PC-3 (cell line): Measurements from ENCODE around the gene CALML6. TPM values are rescaled to one million over a fixed set of nuclear protein-coding genes. Genes with fewer than 3 reads are reported as not detected.

Experiments used
- ATAC-seq: fragments of 200-7000 bp; cut with Tn5 transposase; 2 replicates; pipeline ENCODE4 v1.9.1; 2020; ENCODE audit warnings: mild to moderate bottlenecking, moderate library complexity
- BruUV-seq: library from RNA; stranded (reverse); fragments of 400-500 nt; replicated peaks from 2 replicates; lab custom pipeline; 2021; lab: Mats Ljungman, UMichigan
- CTCF ChIA-PET: fragments of 300-600 bp; sonication (Branson Sonifier 250); formaldehyde crosslinking; loops from one replicate; lab custom pipeline; 2022; ENCODE audit warnings: antibody characterized with exemption; lab: Charles Lee
- POLR2A ChIA-PET: fragments of 300-600 bp; sonication (Branson Sonifier 250); formaldehyde crosslinking; loops from one replicate; lab custom pipeline; 2022; ENCODE audit warnings: antibody characterized with exemption; ENCODE audit not compliant: unreplicated experiment; lab: Charles Lee
- DNase-seq: peaks from one replicate; pipeline ENCODE4 v3.0.0-alpha.2; 2015
- H2AFZ ChIP-seq: fragments of 300-600 bp; sonication (generic); 2 replicates; pipeline ENCODE4 v1.6.0; 2016; ENCODE audit warnings: antibody characterized with exemption, low read length
- H3F3A ChIP-seq: fragments of 300-600 bp; sonication (generic); one replicate; pipeline ENCODE4 v1.6.0; 2017; ENCODE audit warnings: antibody characterized with exemption, low read length, control low read depth, mild to moderate bottlenecking; ENCODE audit not compliant: unreplicated experiment
- H3K27ac ChIP-seq: fragments of 300-600 bp; sonication (generic); 2 replicates; pipeline ENCODE4 v1.5.1; 2016; ENCODE audit warnings: mild to moderate bottlenecking, low read length
- H3K27me3 ChIP-seq: fragments of 300-600 bp; sonication (generic); 2 replicates; pipeline ENCODE4 v1.6.1; 2016; ENCODE audit warnings: low read length, mixed read lengths
- H3K36me3 ChIP-seq: fragments of 300-600 bp; sonication (generic); 2 replicates; pipeline ENCODE4 v1.6.1; 2016; ENCODE audit warnings: low read depth, mixed run types, low read length, mixed read lengths
- H3K4me1 ChIP-seq: fragments of 300-600 bp; sonication (generic); 2 replicates; pipeline ENCODE4 v1.5.1; 2016; ENCODE audit warnings: low read length; ENCODE audit not compliant: insufficient read depth
- H3K4me2 ChIP-seq: fragments of 300-600 bp; sonication (generic); 2 replicates; pipeline ENCODE4 v1.6.0; 2016; ENCODE audit warnings: low read length
- H3K4me3 ChIP-seq: fragments of 300-600 bp; sonication (generic); 2 replicates; pipeline ENCODE4 v1.5.1; 2016; ENCODE audit warnings: mild to moderate bottlenecking, low read length, mixed read lengths
- H3K79me2 ChIP-seq: fragments of 300-600 bp; sonication (generic); 2 replicates; pipeline ENCODE4 v1.6.1; 2017; ENCODE audit warnings: low read length, mixed read lengths
- H3K9ac ChIP-seq: fragments of 300-600 bp; sonication (generic); 2 replicates; pipeline ENCODE4 v1.6.0; 2016; ENCODE audit warnings: mild to moderate bottlenecking, low read length
- H3K9me2 ChIP-seq: fragments of 300-600 bp; sonication (generic); replicated peaks from 2 replicates; pipeline ENCODE4 v1.6.1; 2016; ENCODE audit warnings: mixed run types, low read length, mixed read lengths
- H3K9me3 ChIP-seq: fragments of 300-600 bp; sonication (generic); 2 replicates; pipeline ENCODE4 v1.6.1; 2016; ENCODE audit warnings: low read length, mixed read lengths
- H4K20me1 ChIP-seq: fragments of 300-600 bp; sonication (generic); 2 replicates; pipeline ENCODE4 v1.6.1; 2016; ENCODE audit warnings: low read length, mixed read lengths
- CTCF ChIP-seq: fragments of 300-600 bp; sonication (generic); conservative IDR thresholded peaks from 2 replicates; pipeline ENCODE4 v1.5.1; 2017; ENCODE audit warnings: antibody characterized with exemption, low read depth, mild to moderate bottlenecking, low read length
- EZH2 ChIP-seq: fragments of 300-600 bp; sonication (generic); IDR thresholded peaks from one replicate; pipeline ENCODE4 v1.6.1; 2017; ENCODE audit warnings: antibody characterized with exemption, mild to moderate bottlenecking, low read length; ENCODE audit not compliant: unreplicated experiment
- EZH2phosphoT487 ChIP-seq: fragments of 300-600 bp; sonication (generic); IDR thresholded peaks from 2 replicates; pipeline ENCODE4 v1.6.1; 2018; ENCODE audit warnings: mild to moderate bottlenecking, antibody characterized with exemption, low read length, borderline replicate concordance
- intact Hi-C: fragments of 100-400 bp; cut with micrococcal nuclease; formaldehyde crosslinking; loops from 2 replicates; pipeline ENCODE4 v1.9.0; 2023
- total RNA-seq: library from RNA; depleted of rRNA; stranded (reverse); fragments of >200 nt; gene quantifications from 2 replicates; pipeline ENCODE4 v1.2.3, GENCODE V29; 2014

Gene CALML6
- total RNA-seq, 1 experiment from 2014 or later, result 1.7 TPM

- Histone ChIP-seq H3K4me2 (no peak overlapping the region), H3K27ac (no peak overlapping the region), H4K20me1 (no peaks in the 10 kb centered on the region), H2AFZ (no peak overlapping the region), H3K9me3 (no peaks in the 10 kb centered on the region), H3K9ac (no peak overlapping the region), H3K79me2 (no peaks in the 10 kb centered on the region), H3K27me3 (no peaks in the 10 kb centered on the region), H3K36me3 (no peaks in the 10 kb centered on the region), H3K9me2 (no peaks in the 10 kb centered on the region), H3K4me1 (no peaks in the 10 kb centered on the region), H3K4me3 (no peak overlapping the region), H3F3A (no peaks in the 10 kb centered on the region)
- ChIA-PET CTCF (interaction anchor here (0.6 kb wide), 1 partner anchor 10 kb away, joined by 4 read pairs; no protein-coding TSS in a partner anchor), POLR2A (no interaction called here)
- intact Hi-C loops, result no loop called here
- TF ChIP-seq CTCF (no peak), EZH2 (no peak), EZH2phosphoT487 (no peak)
- DNase-seq (no peak), ATAC-seq (no peak)
- no TSS peak for BruUV-seq
Observed at GRCh38 chr1:1926346-1926811, 11.3 kb downstream of the CALML6 start.

- H2AFZ ChIP-seq, result no peak overlapping the region
- no peaks in the 10 kb centered on the region for H3K27me3 ChIP-seq
- BruUV-seq, result no TSS peak
- CTCF ChIA-PET, result no interaction called here
- H3K9me2 ChIP-seq, result no peaks in the 10 kb centered on the region
- H3K27ac ChIP-seq, result no peak overlapping the region
- TF ChIP-seq EZH2phosphoT487 (no peak), EZH2 (no peak), CTCF (no peak)
- no peaks in the 10 kb centered on the region for H3K4me1 ChIP-seq
- no peaks in the 10 kb centered on the region for H3K36me3 ChIP-seq
- H3K79me2 ChIP-seq, result no peaks in the 10 kb centered on the region
- H3K4me3 ChIP-seq, result no peak overlapping the region
- H3K9ac ChIP-seq, result no peak overlapping the region
- ATAC-seq (no peak), DNase-seq (no peak)
- no peaks in the 10 kb centered on the region for H3F3A ChIP-seq
- POLR2A ChIA-PET, result no interaction called here
- no peaks in the 10 kb centered on the region for H3K9me3 ChIP-seq
- intact Hi-C loops, result no loop called here
- H3K4me2 ChIP-seq, result no peak overlapping the region
- H4K20me1 ChIP-seq, result no peaks in the 10 kb centered on the region
Observed at GRCh38 chr1:1926886-1927660, 12.0 kb downstream of the CALML6 start.

- Histone ChIP-seq H3F3A (no peaks in the 10 kb centered on the region), H3K4me2 (no peak overlapping the region), H3K27ac (no peak overlapping the region), H3K9me3 (no peaks in the 10 kb centered on the region), H3K79me2 (no peaks in the 10 kb centered on the region), H4K20me1 (no peaks in the 10 kb centered on the region), H3K27me3 (no peaks in the 10 kb centered on the region), H2AFZ (no peak overlapping the region), H3K4me3 (no peak overlapping the region), H3K9ac (no peak overlapping the region), H3K36me3 (no peaks in the 10 kb centered on the region), H3K4me1 (no peaks in the 10 kb centered on the region), H3K9me2 (no peaks in the 10 kb centered on the region)
- ATAC-seq (no peak), DNase-seq (no peak)
- ChIA-PET POLR2A (no interaction called here), CTCF (no interaction called here)
- intact Hi-C loops, result no loop called here
- BruUV-seq, result no TSS peak
- TF ChIP-seq EZH2, result no peak
- no peak for TF ChIP-seq CTCF
- TF ChIP-seq EZH2phosphoT487, result no peak
Observed at GRCh38 chr1:1927751-1928150, 12.7 kb downstream of the CALML6 start.
